GM12878 (cell line): ENCODE results near the gene LCA5. TPM values are rescaled to one million over a fixed set of nuclear protein-coding genes. Genes with fewer than 3 reads are reported as not detected.

Experiments
- ATF2 ChIP-seq: IDR thresholded peaks from 2 replicates; pipeline ENCODE4 v1.6.1; 2012; ENCODE audit warnings: low read length, inconsistent platforms
- BCLAF1 ChIP-seq: fragments of 450-650 bp; IDR thresholded peaks from 2 replicates; pipeline ENCODE4 v1.6.1; 2017; ENCODE audit warnings: antibody characterized with exemption, mild to moderate bottlenecking, moderate library complexity
- ESRRA ChIP-seq: IDR thresholded peaks from 2 replicates; pipeline ENCODE4 v1.6.1; 2012; ENCODE audit warnings: mild to moderate bottlenecking, low read length, improper control_type of control experiment
- FOS ChIP-seq: IDR thresholded peaks from 3 replicates; pipeline ENCODE4 v1.6.1; 2011; ENCODE audit warnings: borderline replicate concordance; ENCODE audit not compliant: insufficient read length; ENCODE audit errors: extremely low read depth
- MXI1 ChIP-seq: fragments of 150-350 bp; IDR thresholded peaks from 2 replicates; pipeline ENCODE4 v1.6.1; 2011; ENCODE audit warnings: low read depth, mild to moderate bottlenecking, inconsistent platforms, low read length, improper control_type of control experiment
- NFXL1 ChIP-seq: fragments of 450-650 bp; IDR thresholded peaks from 2 replicates; pipeline ENCODE4 v1.6.1; 2017; ENCODE audit warnings: antibody characterized with exemption, mild to moderate bottlenecking, borderline replicate concordance
- PBX3 ChIP-seq: IDR thresholded peaks from 2 replicates; pipeline ENCODE4 v1.6.1; 2011; ENCODE audit warnings: mild to moderate bottlenecking, low read depth, low read length, moderate library complexity; ENCODE audit not compliant: insufficient replicate concordance
- PRDM15 ChIP-seq: fragments of 450-650 bp; formaldehyde crosslinking; IDR thresholded peaks from 2 replicates; pipeline ENCODE4 v1.4.0; 2020; ENCODE audit warnings: mild to moderate bottlenecking, moderate library complexity
- SMC3 ChIP-seq: IDR thresholded peaks from 2 replicates; pipeline ENCODE4 v1.6.1; 2011; ENCODE audit warnings: low read length, improper control_type of control experiment, borderline replicate concordance
- ZBED1 ChIP-seq: IDR thresholded peaks from 2 replicates; pipeline ENCODE4 v1.6.1; 2016; ENCODE audit warnings: borderline replicate concordance
- ZBTB4 ChIP-seq: fragments of 450-650 bp; formaldehyde crosslinking; IDR thresholded peaks from 2 replicates; pipeline ENCODE4 v1.4.0; 2022; ENCODE audit warnings: mild to moderate bottlenecking, moderate library complexity
- polyA plus RNA-seq, 11 experiments: library from polyadenylated mRNA; depleted of rRNA in 4 of 11; unstranded in 6 of 11; stranded (reverse) in 5 of 11; fragments of >200 nt; fragmentation: Nextera tagmentation in 4 of 11; fragmentation: Illumina TruSeq in 1 of 11; extraction: Ambion mirVana in 4 of 11; extraction: Trizol in 1 of 11; gene quantifications; 1 replicate in 1 of 11; 2 replicates in 10 of 11; pipeline versions ENCODE4 v1.2.1 to v1.2.3, GENCODE V29; 2011 to 2016; ENCODE audit warnings: inconsistent platforms in 2 of 11, missing spikeins in 2 of 11, low read depth in 1 of 11
- total RNA-seq, 4 experiments: library from RNA; depleted of rRNA in 3 of 4; stranded (reverse); fragments of >200 nt in 3 of 4; fragmentation: Illumina TruSeq in 1 of 4; extraction: Trizol in 1 of 4; gene quantifications; 2 replicates each; pipeline versions ENCODE4 v1.2.1 to v1.2.3, GENCODE V29; 2013 to 2021

The LCA5 gene
- total and polyA plus RNA-seq, 10 of the 15 experiments (the other 5 are each of a cell fraction or from before 2014, with no cell fraction given): 0.13 to 0.45 (median 0.27) TPM

GRCh38 chr6:79544299-79544927 lies 7.2 kb upstream of the LCA5 start (continued):
- TF ChIP-seq PBX3: no peak
- TF ChIP-seq BCLAF1: no peak
- no peak for TF ChIP-seq ATF2
- no peak for TF ChIP-seq ZBTB4 (CRISPR knock-in tag)
- no peak for TF ChIP-seq NFXL1
- TF ChIP-seq ESRRA: no peak
- no peak for TF ChIP-seq MXI1
- TF ChIP-seq PRDM15: no peak
- no peak for TF ChIP-seq SMC3
- TF ChIP-seq FOS: no peak
- TF ChIP-seq ZBED1: no peak
